Activated naive CD4-positive, alpha-beta T cell (primary cell): ENCODE results near the gene ATOSA.
A peak's percentile ranks its signal among the peaks of the same experiment; 100 is the strongest.

Experiments
- DNase-seq, 4 experiments: peaks; one replicate each; lab custom pipeline; 2025; lab: John Stamatoyannopoulos, UW

The ATOSA gene

GRCh38 chr15:52679232-52680040, at the start of gene ATOSA:
ATOSA (minus strand) TSS chr15:52679388; CDS start chr15:52678021, 1,367 bp downstream.
- DNase-seq: peak; percentile 66 to 82 (median 77)

GRCh38 chr15:52728899-52729298, 49.7 kb upstream of the ATOSA start:
- no peak for DNase-seq

GRCh38 chr15:52727815-52728214, 48.6 kb upstream of the ATOSA start:
- no peak for DNase-seq

- no peak for DNase-seq
These were observed 47.0 kb upstream of the ATOSA start for GRCh38 chr15:52726195-52726594.

GRCh38 chr15:52718551-52718950, 39.4 kb upstream of the ATOSA start:
- no peak for DNase-seq

- no peak for DNase-seq
These were observed 38.7 kb upstream of the ATOSA start for GRCh38 chr15:52717924-52718323.

- no peak for DNase-seq
These were observed 38.3 kb upstream of the ATOSA start for GRCh38 chr15:52717481-52717880.

- no peak for DNase-seq
These were observed 37.3 kb upstream of the ATOSA start for GRCh38 chr15:52716536-52716935.

GRCh38 chr15:52715411-52715810, 36.2 kb upstream of the ATOSA start:
- no peak for DNase-seq

GRCh38 chr15:52714968-52715367, 35.8 kb upstream of the ATOSA start:
- no peak for DNase-seq

- DNase-seq: no peak
These were observed 31.7 kb upstream of the ATOSA start for GRCh38 chr15:52710708-52711389.

- no peak for DNase-seq
These were observed 31.0 kb upstream of the ATOSA start for GRCh38 chr15:52710050-52710707.

GRCh38 chr15:52709187-52709981, 30.2 kb upstream of the ATOSA start:
- no peak for DNase-seq

GRCh38 chr15:52706091-52706490, 26.9 kb upstream of the ATOSA start:
- no peak for DNase-seq

- no peak for DNase-seq
These were observed 23.2 kb upstream of the ATOSA start for GRCh38 chr15:52702390-52702789.

- no peak for DNase-seq
These were observed 20.3 kb upstream of the ATOSA start for GRCh38 chr15:52699457-52699856.

- DNase-seq: no peak
These were observed 19.3 kb upstream of the ATOSA start for GRCh38 chr15:52698514-52698913.

- DNase-seq: no peak
These were observed 17.9 kb upstream of the ATOSA start for GRCh38 chr15:52697051-52697450.

- DNase-seq: no peak
These were observed 16.0 kb upstream of the ATOSA start for GRCh38 chr15:52695154-52695553.

GRCh38 chr15:52689562-52689961, 10.4 kb upstream of the ATOSA start:
- DNase-seq: no peak

- no peak for DNase-seq
These were observed 4.4 kb upstream of the ATOSA start for GRCh38 chr15:52683580-52683979.

- no peak for DNase-seq
These were observed 3.6 kb upstream of the ATOSA start for GRCh38 chr15:52682781-52683180.
